Measurements from ENCODE around the gene KIF20A.
"Not testable (repeated sequence)": the region's sequence is repeated elsewhere in the genome, so short reads cannot be mapped to it uniquely, and the experiment has no call there.

Gene KIF20A

GRCh38 chr5:138188626-138189025, 9.7 kb downstream of the KIF20A start:
- no peak for DNase-seq

GRCh38 chr5:138192826-138193225, 13.9 kb downstream of the KIF20A start:
- DNase-seq, result no peak

- not testable (repeated sequence) for DNase-seq
Observed at GRCh38 chr5:138193859-138194258, 14.9 kb downstream of the KIF20A start.

GRCh38 chr5:138210985-138211384, 32.1 kb downstream of the KIF20A start:
- DNase-seq, result no peak

- DNase-seq, result no peak
Observed at GRCh38 chr5:138212828-138213160, 33.9 kb downstream of the KIF20A start.

- peak; percentile 80 for DNase-seq
Observed at GRCh38 chr5:138213161-138214029, 34.5 kb downstream of the KIF20A start, which contains the start of gene CDC23. TSS of gene CDC23 (minus strand) at chr5:138213323. CDS start at chr5:138213312, 11 bp downstream.

- DNase-seq, result no peak
Observed at GRCh38 chr5:138216799-138217198, 37.9 kb downstream of the KIF20A start.

GRCh38 chr5:138223532-138223931, 44.6 kb downstream of the KIF20A start:
- DNase-seq, result no peak

GRCh38 chr5:138224712-138225111, 45.8 kb downstream of the KIF20A start:
- no peak for DNase-seq

GRCh38 chr5:138226910-138227309, 48.0 kb downstream of the KIF20A start:
- no peak for DNase-seq

- DNase-seq, result no peak
Observed at GRCh38 chr5:138229387-138229786, 50.5 kb downstream of the KIF20A start.

GRCh38 chr5:138230261-138230660, 51.3 kb downstream of the KIF20A start:
- DNase-seq, result no peak

GRCh38 chr5:138230981-138231589, 52.2 kb downstream of the KIF20A start:
- no peak for DNase-seq

GRCh38 chr5:138233280-138233679, 54.4 kb downstream of the KIF20A start:
- no peak for DNase-seq

GRCh38 chr5:138234651-138235050, 55.7 kb downstream of the KIF20A start:
- no peak for DNase-seq
